NB4 (cell line): ENCODE measurements around the gene HSPA13.

Experiments
- DNase-seq: peaks from one replicate; pipeline ENCODE4 v3.0.0; 2010; ENCODE audit warnings: low read depth
- H3K4me3 ChIP-seq: one replicate; pipeline ENCODE4 v1.5.1; 2011; ENCODE audit warnings: mild to moderate bottlenecking, low read depth, low read length, moderate library complexity
- CTCF ChIP-seq: IDR thresholded peaks from one replicate; pipeline ENCODE4 v1.5.1; 2012; ENCODE audit warnings: low read depth, low read length
- MAX ChIP-seq: IDR thresholded peaks from 2 replicates; pipeline ENCODE4 v1.6.1; 2011; ENCODE audit warnings: low read depth, low read length
- MYC ChIP-seq: IDR thresholded peaks from 2 replicates; pipeline ENCODE4 v1.6.1; 2011; ENCODE audit warnings: low read depth, low read length
- POLR2A ChIP-seq: IDR thresholded peaks from 2 replicates; pipeline ENCODE4 v1.6.1; 2011; ENCODE audit warnings: mild to moderate bottlenecking; ENCODE audit not compliant: insufficient read length; ENCODE audit errors: extremely low read depth

HSPA13 gene

GRCh38 chr21:14382486-14382834 is 486 bp downstream of the HSPA13 start:
- no peak for DNase-seq
- peak overlapping the region; percentile 94 for H3K4me3 ChIP-seq
- TF ChIP-seq MAX, result no peak
- no peak for TF ChIP-seq CTCF
- TF ChIP-seq POLR2A, result no peak
- no peak for TF ChIP-seq MYC

GRCh38 chr21:14376854-14377253 is 6.1 kb downstream of the HSPA13 start:
- H3K4me3 ChIP-seq, result no peak overlapping the region
- peak; percentile 6 for DNase-seq
- TF ChIP-seq MYC (no peak), CTCF (peak; percentile 3)

GRCh38 chr21:14366998-14367397 is 15.9 kb downstream of the HSPA13 start:
- no peak overlapping the region for H3K4me3 ChIP-seq
- peak; percentile 11 for DNase-seq
- TF ChIP-seq MYC, result no peak
- TF ChIP-seq CTCF, result no peak
- no peak for TF ChIP-seq POLR2A
- no peak for TF ChIP-seq MAX

- DNase-seq, result peak; percentile 86
- H3K4me3 ChIP-seq, result no peak overlapping the region
- no peak for TF ChIP-seq POLR2A
- TF ChIP-seq CTCF, result no peak
- peak; percentile 61 for TF ChIP-seq MAX
- peak; percentile 74 for TF ChIP-seq MYC
Measured at GRCh38 chr21:14361958-14362357, 21.0 kb downstream of the HSPA13 start.

- TF ChIP-seq CTCF, result no peak
- no peak for TF ChIP-seq MAX
- TF ChIP-seq MYC, result no peak
- TF ChIP-seq POLR2A, result no peak
- no peak overlapping the region for H3K4me3 ChIP-seq
- DNase-seq, result no peak
Measured at GRCh38 chr21:14358775-14359174, 24.2 kb downstream of the HSPA13 start.

GRCh38 chr21:14356746-14357145 is 26.2 kb downstream of the HSPA13 start:
- TF ChIP-seq MAX (no peak), MYC (no peak), POLR2A (no peak), CTCF (no peak)
- no peak for DNase-seq
- no peak overlapping the region for H3K4me3 ChIP-seq
